Measurements from ENCODE around the gene FREY1. TPM values are rescaled to one million over a fixed set of nuclear protein-coding genes. Genes with fewer than 3 reads are reported as not detected.

Gene FREY1
- total and polyA plus RNA-seq, 2 of the 8 experiments (the other 6 are each of a cell fraction or from before 2014, with no cell fraction given), result 0.32 to 1.1 TPM

GRCh38 chr11:45917623-45918330 is 10.7 kb upstream of the FREY1 start, which contains the start of gene PEX16 (continued):
- no peak for TF ChIP-seq RXRA (IDR thresholded peaks at IDR 0.05; ENCODE audit: insufficient read depth, low read depth, low read length)
- no peak for TF ChIP-seq BACH1 (IDR thresholded peaks at IDR 0.05; ENCODE audit: low read length)
